K562 (cell line): ENCODE results near the gene BTLA. TPM values are rescaled to one million over a fixed set of nuclear protein-coding genes. Genes with fewer than 3 reads are reported as not detected.

Experiments used
- ATF6 ChIP-seq: sonication (generic); formaldehyde crosslinking; IDR thresholded peaks from 2 replicates; pipeline ENCODE4 v1.4.0; 2020; ENCODE audit warnings: mild to moderate bottlenecking, missing genetic modification reagents
- DEAF1 ChIP-seq: fragments of 450-650 bp; formaldehyde crosslinking; IDR thresholded peaks from 2 replicates; pipeline ENCODE4 v1.4.0; 2020; ENCODE audit warnings: mild to moderate bottlenecking, moderate library complexity
- E2F5 ChIP-seq: sonication (generic); formaldehyde crosslinking; IDR thresholded peaks from 2 replicates; pipeline ENCODE4 v1.8.0; 2022; ENCODE audit warnings: mild to moderate bottlenecking, missing genetic modification reagents
- PATZ1 ChIP-seq: fragments of 250-450 bp; sonication (Bioruptor Pico); IDR thresholded peaks from 2 replicates; pipeline ENCODE4 v1.5.0; 2020; ENCODE audit warnings: mild to moderate bottlenecking, borderline replicate concordance
- SMC3 ChIP-seq: conservative IDR thresholded peaks from 2 replicates; pipeline ENCODE4 v1.6.1; 2011; ENCODE audit warnings: low read depth, low read length, improper control_type of control experiment; ENCODE audit not compliant: insufficient read depth
- polyA plus RNA-seq, 8 experiments: library from polyadenylated mRNA; depleted of rRNA in 4 of 8; stranded (reverse) in 5 of 8; unstranded in 3 of 8; fragments of >200 nt; fragmentation: Nextera tagmentation in 2 of 8; fragmentation: Illumina TruSeq in 1 of 8; extraction: Ambion mirVana in 2 of 8; extraction: Trizol in 1 of 8; gene quantifications; 2 replicates each; pipeline versions ENCODE4 v1.2.1 to v1.2.3, GENCODE V29; 2011 to 2014; ENCODE audit warnings: inconsistent platforms in 1 of 8, missing spikeins in 1 of 8
- total RNA-seq, 7 experiments: library from RNA; depleted of rRNA in 6 of 7; stranded (reverse); fragments of >200 nt in 6 of 7; fragmentation: Illumina TruSeq in 2 of 7; extraction: Trizol in 2 of 7; gene quantifications; 2 replicates each; pipeline versions ENCODE4 v1.2.1 to v1.2.3, GENCODE V29; 2011 to 2021; ENCODE audit warnings: low replicate concordance in 1 of 7
- TF ChIP-seq, protein P1 (sequence below), 2 experiments: fragments of 450-650 bp in 1 of 2; sonication (generic) in 1 of 2; formaldehyde crosslinking in 1 of 2; IDR thresholded peaks; 2 replicates each; pipeline versions ENCODE4 v1.7.1 to v1.9.0; 2016 to 2022; ENCODE audit warnings: inconsistent platforms in 1 of 2, mild to moderate bottlenecking in 1 of 2, missing genetic modification reagents in 1 of 2
- TF ChIP-seq, protein P2 (sequence below): fragments of 250-450 bp; sonication (Bioruptor Pico); IDR thresholded peaks from 2 replicates; pipeline ENCODE4 v1.8.0; 2021; ENCODE audit warnings: moderate library complexity, mild to moderate bottlenecking, inconsistent platforms

BTLA gene
- total and polyA plus RNA-seq, 9 of the 15 experiments (the other 6 are each of a cell fraction or from before 2014, with no cell fraction given), result 0.22 TPM; not detected in 8

DNA sequence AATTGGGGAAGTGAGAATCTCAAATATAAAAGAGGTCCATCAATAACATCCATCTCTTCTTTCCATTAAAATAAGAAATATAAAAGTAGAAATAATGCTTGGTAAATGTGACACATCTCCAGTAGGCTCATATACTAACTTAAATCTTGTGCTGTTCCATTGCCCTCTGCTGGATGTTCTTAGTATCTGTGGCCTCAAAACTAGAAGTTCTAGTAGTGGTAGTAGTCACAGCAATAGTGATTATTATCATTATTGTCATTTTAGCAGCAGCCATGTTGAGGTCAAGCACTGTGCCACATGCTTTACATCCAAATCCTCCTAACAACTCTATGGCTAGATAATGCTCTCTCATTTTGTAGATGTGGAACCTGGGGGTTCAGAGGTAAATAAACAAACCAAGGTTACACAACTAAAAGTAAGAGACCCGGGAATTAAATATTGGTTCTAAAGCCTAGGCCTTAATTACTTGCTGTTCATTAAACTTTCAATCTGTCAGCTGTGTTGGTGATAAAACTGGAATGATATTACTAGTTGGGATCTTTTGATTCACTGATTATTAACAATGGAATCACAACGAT lies 20.2 kb upstream of the BTLA start (continued):
- TF ChIP-seq PATZ1 (CRISPR knock-in tag) (no peak), ATF6 (CRISPR knock-in tag) (no peak), SMC3 (peak; percentile 33; the same call in 1 of the 2 replicates), DEAF1 (CRISPR knock-in tag) (peak; percentile 22; the same call in 1 of the 2 replicates), E2F5 (CRISPR knock-in tag) (no peak)
- TF ChIP-seq, protein P1, sequence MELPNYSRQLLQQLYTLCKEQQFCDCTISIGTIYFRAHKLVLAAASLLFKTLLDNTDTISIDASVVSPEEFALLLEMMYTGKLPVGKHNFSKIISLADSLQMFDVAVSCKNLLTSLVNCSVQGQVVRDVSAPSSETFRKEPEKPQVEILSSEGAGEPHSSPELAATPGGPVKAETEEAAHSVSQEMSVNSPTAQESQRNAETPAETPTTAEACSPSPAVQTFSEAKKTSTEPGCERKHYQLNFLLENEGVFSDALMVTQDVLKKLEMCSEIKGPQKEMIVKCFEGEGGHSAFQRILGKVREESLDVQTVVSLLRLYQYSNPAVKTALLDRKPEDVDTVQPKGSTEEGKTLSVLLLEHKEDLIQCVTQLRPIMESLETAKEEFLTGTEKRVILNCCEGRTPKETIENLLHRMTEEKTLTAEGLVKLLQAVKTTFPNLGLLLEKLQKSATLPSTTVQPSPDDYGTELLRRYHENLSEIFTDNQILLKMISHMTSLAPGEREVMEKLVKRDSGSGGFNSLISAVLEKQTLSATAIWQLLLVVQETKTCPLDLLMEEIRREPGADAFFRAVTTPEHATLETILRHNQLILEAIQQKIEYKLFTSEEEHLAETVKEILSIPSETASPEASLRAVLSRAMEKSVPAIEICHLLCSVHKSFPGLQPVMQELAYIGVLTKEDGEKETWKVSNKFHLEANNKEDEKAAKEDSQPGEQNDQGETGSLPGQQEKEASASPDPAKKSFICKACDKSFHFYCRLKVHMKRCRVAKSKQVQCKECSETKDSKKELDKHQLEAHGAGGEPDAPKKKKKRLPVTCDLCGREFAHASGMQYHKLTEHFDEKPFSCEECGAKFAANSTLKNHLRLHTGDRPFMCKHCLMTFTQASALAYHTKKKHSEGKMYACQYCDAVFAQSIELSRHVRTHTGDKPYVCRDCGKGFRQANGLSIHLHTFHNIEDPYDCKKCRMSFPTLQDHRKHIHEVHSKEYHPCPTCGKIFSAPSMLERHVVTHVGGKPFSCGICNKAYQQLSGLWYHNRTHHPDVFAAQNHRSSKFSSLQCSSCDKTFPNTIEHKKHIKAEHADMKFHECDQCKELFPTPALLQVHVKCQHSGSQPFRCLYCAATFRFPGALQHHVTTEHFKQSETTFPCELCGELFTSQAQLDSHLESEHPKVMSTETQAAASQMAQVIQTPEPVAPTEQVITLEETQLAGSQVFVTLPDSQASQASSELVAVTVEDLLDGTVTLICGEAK (IDR thresholded peaks at IDR 0.05), result no peak
- TF ChIP-seq, protein P1 (CRISPR knock-in tag; IDR thresholded peaks at IDR 0.05), result no peak
- TF ChIP-seq, protein P2, sequence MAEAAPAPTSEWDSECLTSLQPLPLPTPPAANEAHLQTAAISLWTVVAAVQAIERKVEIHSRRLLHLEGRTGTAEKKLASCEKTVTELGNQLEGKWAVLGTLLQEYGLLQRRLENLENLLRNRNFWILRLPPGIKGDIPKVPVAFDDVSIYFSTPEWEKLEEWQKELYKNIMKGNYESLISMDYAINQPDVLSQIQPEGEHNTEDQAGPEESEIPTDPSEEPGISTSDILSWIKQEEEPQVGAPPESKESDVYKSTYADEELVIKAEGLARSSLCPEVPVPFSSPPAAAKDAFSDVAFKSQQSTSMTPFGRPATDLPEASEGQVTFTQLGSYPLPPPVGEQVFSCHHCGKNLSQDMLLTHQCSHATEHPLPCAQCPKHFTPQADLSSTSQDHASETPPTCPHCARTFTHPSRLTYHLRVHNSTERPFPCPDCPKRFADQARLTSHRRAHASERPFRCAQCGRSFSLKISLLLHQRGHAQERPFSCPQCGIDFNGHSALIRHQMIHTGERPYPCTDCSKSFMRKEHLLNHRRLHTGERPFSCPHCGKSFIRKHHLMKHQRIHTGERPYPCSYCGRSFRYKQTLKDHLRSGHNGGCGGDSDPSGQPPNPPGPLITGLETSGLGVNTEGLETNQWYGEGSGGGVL, result no peak
